GM18498 (cell line): ENCODE data around the gene HSDL2.
A peak's percentile ranks its signal among the peaks of the same experiment; 100 is the strongest.

ENCODE experiments used
- ATAC-seq: cut with Tn5 transposase; IDR thresholded peaks from one replicate; pipeline ENCODE4 v1.9.1; 2021; ENCODE audit warnings: mild to moderate bottlenecking, moderate library complexity; ENCODE audit not compliant: unreplicated experiment

Gene HSDL2

DNA sequence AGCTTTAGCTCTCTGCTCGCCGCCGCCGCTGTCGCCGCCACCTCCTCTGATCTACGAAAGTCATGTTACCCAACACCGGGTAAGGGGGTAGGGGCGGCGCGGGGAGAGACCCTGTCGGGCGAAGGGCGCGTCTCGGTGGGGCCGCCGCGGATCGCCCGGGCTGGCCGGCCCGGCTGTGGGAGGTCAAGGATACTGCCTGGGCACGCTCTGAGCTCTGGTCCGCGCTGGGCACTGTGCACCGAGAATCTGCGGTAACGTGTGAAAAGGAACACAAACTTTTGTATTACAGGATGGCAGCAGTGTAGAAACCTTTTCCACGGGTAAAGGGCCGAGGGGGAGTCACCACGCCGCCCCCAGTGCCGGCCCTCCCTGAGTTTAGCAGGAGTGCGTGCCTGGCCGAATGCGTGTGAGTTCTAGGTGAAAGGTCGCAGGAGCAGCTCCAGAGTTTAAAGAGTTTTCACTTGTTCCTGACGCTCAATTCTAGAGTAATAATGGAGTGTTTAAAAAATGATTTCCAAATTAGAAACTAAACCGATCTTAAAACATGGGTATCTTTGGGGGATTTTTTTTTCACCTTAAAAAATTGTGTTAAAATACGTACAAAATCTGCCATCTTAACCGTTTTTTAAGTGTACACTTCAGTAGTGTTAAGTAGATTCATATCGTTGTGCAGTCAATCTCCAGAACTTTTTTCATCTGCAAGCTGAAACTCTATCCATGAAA, at the start of gene HSDL2:
TSS of gene HSDL2 (plus strand) at position 7 of the 723 bp plus-strand sequence. CDS start at position 63, 56 bp downstream.
- ATAC-seq: peak; percentile 20

DNA sequence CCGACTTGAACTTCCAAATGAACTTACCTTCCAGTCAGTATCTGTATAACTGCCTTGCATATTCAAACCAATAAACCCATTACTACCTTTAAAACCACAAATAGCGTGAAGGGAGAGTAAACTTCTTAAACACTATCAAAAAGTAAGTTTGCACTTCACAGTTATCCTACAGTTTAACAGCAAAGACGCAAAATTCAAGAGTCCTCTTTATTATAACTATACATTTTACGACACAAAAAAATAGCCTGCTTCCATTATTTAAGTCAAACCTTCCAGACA, 48.3 kb upstream of the HSDL2 start:
- ATAC-seq: no peak

DNA sequence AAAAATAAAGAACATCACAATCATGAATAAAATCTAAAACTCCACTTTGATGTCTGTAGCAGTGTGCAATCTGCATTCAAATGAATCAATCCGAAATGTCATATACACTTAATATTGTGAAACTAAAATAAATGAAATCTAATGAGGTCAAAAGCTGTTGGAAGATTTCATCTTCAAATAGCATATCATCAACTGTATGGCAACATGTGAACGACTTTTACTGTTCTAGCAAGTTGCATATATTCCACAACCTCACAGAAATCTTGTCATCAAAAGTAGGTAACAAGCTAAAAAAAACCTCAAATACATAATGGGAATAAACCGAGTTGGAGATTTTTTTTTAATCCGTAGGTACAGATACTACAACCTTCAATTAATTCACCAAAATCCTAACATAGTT, 47.7 kb upstream of the HSDL2 start:
- no peak for ATAC-seq

DNA sequence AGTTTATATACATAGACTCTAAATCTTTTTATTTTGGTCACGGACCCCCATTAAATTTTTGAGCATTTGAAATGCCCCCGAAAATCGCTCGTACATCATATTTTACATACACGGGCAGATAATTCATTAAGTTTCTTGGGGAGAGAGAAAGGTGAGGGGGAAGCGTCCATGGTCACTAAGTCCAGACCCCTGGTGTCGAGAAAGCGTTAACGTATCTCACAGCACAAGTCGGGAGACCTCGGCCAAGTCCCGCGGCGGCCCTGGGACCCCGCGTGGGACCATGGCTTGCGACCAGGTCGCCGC, 47.3 kb upstream of the HSDL2 start:
- no peak for ATAC-seq

DNA sequence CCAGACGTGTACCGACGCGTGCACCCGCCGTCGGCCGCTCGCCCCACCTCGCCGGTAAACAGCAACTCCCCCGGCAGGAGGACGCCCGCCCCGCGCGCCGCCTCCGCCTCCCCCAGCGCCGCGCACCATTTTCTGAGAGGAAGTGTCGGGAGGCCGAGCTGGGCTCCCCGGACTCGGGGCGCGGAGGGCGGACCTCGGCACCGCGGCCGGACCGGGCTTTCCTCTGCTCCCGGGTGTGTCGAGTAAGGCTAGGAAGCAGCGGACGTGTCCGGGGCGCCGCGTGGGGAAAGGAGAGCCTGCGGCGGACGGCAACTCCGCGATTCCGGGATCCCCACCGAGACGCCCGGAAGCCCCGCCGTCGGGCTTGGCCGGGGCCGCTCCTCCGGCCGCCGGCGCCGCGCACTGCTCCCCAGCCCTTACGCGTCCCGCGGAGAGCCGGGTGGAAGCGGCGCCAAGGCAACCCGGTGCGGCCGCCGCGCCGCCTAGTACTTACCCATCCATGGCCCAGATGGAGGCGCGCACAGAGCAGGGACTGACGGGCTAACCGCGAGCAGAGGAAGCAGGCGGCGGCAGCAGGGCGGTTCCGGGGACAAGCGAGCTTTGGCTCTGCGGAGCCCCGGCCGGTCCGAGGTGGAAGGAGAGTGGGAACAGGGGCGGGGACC, 46.8 kb upstream of the HSDL2 start, which contains the start of gene PTBP3:
TSS of gene PTBP3 (minus strand) at position 643 of the 662 bp plus-strand sequence. CDS start 35,754 bp downstream, outside the sequence.
- ATAC-seq: peak; percentile 63

DNA sequence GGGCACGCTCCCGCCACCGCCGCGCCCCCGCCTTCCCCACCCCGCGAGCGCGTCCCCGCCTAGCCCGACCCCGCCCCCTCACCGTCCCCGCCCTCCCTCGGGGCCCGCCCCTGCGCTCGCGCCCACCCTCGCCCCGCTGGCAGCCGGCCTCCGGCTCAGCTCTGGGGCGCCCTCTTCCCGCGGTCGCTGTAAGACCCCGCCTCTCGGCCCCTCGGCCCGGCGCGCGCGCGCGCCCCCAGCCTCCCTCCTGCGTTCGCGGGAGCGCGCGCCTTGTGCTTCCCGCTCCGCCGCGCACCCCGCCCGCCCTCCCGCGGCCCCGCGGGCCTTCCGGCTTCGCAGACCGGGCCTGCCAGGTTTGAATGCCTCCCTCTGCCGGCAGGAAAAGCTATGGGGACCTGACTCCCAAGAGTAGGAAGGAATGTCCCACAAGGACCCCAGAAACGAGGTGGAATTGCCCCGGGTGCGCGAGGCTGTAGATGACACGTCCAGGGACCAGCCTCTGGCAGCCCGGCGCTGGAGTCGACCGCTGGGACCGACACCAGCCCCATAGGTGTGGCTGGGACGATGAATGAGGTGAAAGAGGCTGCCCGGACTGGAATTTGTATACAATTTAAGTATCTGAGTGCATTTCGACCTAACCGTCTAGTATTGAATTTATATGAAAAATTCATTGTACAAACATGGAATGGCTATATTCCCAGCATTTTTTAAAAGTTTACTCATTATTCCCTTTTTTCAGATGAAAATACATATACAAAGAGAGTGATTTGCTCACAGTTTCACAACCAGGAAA, 46.1 kb upstream of the HSDL2 start:
- ATAC-seq: peak; percentile 81

DNA sequence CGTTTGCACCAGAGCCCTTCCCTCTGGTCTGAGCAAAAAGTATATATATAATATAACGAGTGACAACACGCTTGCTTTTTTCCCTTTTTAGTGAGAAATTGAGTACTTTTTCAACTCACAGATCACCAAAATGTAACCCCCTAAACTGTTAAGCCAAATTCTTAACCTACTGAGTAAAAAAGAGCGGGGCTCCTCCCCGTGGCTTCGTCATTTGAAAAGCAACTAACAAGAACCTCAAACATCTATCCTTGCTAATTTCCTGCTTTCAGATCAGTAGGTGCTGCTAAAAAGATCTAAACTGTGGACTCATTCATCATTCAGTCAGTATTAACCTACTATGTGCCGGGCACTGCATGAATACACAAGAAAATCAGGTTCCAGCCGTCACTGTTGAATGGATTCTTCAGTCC, 45.5 kb upstream of the HSDL2 start:
- no peak for ATAC-seq

DNA sequence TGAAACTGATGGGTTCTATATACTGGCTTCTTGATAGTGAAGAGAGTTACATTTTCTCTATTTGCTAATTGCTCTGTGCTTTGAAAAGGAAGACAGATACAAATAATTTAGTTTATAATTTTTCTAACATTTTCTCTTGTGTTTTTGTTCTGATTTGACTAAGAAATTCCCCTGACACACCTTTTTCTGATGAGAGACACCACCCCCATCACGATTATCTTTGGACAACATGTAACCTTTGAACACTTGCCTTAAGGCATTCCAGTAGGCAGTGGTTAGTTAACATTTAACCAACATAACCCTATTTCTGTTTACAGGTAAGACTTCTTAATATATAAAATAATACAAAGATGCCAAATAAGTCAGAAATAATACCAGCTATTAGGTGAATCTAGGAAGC, 42.4 kb upstream of the HSDL2 start:
- no peak for ATAC-seq

DNA sequence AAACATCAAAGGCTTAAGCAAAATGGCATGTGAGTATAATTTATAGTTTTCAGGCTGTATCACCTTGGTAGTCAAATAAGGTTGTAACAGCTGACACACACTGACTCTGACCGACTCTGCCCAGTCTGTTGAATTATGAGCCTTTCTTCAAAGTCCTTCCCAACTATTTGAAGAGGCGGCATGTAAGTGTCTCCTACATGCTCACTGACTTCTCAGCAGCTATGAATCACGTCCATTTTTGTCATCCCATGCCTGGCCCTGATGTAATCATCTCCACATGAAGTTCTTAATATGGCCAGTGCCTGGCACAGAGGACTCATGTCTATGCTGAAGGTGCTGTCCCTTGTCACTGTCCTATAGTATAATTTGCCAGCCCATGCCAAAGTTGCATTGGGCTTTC, 41.3 kb upstream of the HSDL2 start:
- ATAC-seq: no peak

DNA sequence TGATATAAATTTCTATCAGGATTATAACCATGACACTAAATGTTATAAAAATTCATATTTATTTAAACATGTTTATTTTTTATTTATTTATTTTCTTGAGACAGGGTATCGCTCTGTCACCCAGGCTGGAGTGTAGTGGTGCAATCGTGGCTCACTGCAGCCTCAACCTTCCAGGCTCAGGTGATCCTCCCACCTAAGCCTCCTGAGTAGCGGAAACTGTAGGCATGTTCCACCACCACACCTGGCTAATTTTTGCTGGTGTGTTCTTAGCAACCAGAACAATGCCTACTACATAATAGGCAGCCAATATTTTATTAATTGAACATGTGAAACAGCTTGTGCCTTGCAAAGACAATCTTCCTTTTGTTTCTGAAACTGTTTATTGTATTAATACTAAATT, 40.0 kb upstream of the HSDL2 start:
- ATAC-seq: no peak

DNA sequence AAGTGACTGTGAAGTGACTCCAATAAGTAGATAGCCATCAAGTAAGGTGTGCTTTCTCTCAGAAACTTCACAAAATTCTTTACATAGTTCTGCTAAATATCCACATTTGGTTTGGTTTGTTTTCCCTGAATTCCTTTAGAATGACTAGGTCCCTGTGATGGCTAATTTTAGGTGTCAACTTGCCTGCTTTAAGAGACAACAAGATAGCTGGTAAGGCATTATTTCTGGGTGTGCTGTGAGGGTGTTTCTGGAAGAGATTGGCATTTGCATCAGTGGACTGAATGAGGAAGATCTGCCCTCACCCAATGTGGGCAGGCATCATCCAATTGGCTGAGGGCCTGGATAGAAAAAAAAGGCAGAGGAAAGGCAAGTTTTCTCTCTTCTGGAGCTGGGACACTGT, 38.2 kb upstream of the HSDL2 start:
- no peak for ATAC-seq

DNA sequence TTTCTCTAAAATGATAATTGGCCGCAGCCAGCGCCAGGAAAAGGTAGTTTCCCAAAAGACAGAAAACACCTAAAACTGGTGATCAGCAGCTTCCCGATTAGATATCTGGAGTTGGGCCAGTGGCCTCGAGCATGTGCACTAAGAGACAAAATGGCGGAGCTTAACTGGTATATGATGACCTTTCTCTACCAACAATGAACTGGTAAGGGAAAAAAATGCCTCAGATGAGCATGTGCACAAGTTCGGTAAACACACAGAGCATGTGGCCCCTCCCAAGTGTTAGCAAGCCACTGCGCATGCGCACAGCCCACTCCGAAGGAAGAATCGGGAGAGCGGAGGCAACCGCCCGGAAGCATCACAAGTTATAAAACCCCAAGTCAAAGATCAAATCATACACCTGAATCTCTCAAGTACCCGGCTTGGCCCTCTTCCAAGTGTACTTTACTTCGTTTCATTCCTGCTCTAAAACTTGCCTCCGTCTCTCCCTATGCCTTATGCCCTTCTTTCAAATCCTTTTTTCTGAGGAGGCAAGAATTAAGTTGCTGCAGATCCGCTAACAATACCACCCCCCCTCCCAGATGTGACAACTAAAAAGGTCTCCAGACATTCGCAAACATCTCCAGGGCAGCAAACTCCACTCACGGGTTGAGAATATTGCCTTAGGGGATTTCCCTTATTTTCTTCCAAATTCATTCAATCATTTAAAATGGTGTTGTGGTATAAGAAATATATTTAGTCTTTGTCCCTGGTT, 31.5 kb upstream of the HSDL2 start:
- ATAC-seq: no peak

DNA sequence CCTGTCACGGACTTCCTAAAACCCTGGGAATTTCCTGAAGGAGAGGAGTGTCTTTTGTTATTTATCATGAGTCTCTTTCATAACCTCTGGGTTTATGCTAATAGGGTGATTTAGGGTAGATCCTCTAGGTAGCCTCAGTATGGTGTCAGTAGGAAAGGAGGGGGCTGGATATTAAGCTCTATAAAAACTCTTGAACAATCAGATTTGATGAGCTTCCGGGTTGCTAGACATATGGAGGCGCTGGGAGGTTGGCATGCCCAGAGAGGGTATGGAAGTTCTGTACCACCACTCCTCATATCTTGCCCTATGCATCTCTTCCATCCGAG, 30.9 kb upstream of the HSDL2 start:
- ATAC-seq: no peak

DNA sequence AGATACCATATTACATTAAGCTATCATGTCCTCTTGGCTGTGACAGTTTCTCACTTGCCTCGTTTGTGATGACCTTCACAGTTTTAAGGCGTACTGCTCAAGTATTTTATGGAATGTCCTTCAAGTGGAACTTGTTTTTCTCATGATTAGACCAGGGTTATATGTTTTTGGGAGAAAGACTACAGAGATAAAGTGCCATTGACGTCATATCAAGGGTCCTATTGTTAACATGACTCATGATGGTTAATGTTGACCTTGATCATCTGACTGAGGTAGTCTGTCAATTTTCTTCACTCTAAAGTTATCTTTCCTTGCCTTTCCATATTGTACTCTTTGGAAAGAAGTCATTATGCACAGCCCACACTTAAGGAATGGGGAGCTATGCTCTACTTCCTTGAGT, 28.7 kb upstream of the HSDL2 start:
- ATAC-seq: no peak

DNA sequence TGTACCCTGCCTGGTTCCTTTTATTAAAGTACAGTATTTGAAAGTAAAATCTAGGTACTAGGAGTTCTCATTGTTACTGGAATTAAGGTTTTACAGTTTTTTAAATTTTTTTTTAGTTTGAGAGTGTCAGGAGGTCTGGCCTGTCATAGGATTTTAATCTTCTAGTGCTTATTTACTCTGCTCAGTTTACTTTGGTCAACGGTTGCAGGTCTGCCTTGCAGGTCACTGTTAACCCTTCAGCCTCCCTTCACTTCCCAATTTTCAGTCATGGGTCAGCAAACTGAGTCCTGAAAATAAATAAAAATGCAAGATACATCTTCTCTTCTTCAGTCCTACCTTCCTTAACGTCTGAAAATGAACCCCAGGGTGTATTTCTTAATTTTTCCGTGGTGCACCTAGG, 27.7 kb upstream of the HSDL2 start:
- ATAC-seq: no peak

DNA sequence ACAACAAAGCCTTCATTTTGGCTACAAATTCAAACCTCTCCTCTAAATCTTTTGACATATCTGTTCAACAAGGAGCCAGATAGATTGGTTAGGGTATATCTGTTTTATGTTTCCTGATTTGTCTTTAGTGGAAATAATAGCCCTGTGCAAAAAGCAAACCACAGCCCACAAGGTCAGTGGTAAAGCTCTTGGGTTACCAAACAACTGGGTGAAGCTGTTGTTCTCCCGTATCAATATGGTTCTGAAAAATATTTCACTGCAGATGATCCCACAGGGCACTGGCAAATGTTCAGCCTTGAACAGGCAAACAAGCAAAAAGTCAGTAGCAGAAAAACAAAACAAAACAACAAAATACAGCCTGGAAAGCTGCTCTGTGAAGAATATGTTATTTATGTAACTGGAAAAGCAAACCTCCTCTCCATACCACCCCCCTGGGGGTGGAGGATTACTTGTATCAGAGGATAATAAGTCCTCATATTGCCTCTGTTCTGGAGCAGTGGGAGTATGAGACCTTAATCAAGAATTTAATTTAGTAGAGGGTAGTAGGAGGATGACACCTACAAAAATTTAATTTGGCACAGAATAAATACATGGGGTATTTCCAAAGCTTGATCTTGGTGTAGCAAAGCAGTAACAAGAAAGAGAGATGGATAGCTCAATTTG, 25.7 kb upstream of the HSDL2 start:
- no peak for ATAC-seq

DNA sequence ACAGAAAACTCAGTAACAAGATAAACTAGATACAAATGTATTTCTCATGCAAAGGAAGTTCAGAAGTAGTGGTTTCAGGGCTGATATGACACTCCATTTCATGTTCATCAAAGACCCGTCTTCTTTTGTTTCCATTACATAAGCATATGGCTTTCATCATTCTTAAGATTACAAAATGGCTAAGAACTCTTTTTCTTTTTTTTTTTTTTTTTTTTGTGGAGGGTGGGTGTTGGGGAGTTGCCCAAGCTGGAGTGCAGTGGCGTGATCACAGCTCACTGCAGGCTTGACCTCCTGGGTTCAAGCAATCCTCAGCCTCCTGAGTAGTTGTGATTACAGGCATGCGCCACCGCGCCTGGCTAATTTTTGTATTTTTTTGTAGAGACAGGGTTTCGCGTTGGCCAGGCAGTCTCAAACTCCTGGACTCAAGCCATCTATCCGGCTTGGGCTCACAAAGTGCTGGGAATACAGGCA, 24.4 kb upstream of the HSDL2 start:
- ATAC-seq: no peak

DNA sequence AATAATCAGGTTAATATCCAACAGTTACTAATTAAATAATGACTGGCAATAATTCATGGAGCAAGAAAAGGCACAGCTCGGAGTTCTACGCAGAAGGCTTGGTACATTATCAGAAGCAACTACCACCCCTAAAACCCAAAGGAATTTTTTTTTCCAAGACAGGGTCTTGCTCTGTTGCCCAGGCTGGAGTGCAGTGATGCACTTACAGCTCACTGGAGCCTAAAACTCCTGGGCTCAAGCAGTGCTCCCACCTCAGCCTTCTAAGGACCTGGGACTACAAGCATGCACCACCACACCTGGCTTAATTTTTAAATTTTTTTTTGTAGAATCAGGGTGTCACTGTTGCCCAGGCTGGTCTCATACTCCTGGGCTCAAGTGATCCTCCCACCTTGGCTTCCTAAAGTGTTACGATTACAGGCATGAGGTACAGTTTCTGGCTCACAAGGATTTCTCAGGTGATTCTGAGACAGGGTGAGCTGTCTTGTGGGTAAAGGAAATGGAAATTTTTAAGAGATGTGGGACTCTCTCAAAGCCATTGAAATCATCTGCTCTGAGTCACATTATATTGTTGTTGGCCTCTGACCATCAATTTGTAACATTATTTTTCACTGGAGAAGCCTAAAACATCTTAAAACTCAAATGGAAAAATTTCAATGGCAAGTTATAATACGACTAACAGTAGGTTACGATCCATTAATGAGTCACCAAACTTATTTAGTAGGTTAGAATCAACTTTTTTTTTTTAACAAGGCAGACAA, 19.7 kb upstream of the HSDL2 start:
- no peak for ATAC-seq

DNA sequence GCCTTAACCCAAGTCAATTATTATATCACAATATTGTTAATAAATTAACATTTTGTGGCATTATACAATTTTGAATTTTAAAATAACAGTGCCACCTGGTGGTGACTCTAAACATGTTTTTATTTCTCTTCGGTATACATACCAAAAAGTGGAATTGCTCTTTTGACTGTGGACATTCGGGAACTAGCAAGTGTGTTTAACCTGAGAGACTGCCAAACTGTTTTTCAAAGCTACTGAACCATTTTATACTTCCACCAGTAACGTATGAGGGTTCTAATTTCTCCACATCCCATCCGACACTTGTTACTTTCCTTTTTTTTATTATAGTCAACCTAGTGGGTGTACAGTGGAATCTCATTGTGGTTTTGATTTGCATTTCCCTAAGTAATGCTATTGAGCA, 18.3 kb upstream of the HSDL2 start:
- no peak for ATAC-seq

DNA sequence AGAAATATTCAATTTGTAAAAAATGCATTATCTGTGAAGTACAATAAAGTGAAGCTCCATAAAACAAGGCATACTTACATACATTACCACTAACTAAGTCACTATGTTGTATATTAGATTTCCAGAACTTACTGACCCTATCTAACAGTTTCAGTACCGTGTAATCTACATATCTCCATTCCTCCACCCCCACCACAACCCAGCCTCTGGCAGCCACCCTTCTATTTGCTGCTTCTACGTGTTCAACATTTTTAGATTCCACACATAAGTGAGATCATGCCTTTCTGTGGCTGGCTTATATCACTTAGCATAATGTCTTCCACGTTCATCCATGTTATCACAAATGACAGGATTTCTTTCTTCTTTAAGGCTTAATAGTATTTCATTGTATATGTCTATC, 15.1 kb upstream of the HSDL2 start:
- no peak for ATAC-seq
